LNCAP (cell line): ENCODE measurements around the gene TGFBR2.

ENCODE experiments used
- CTCF ChIP-seq: fragments of 450-650 bp; IDR thresholded peaks from 2 replicates; pipeline ENCODE4 v1.5.1; 2017; ENCODE audit warnings: mild to moderate bottlenecking

Gene TGFBR2

GRCh38 chr3:30694148-30694547, 87.7 kb downstream of the TGFBR2 start:
- no peak for TF ChIP-seq CTCF

GRCh38 chr3:30694668-30695067, 88.3 kb downstream of the TGFBR2 start:
- no peak for TF ChIP-seq CTCF

- TF ChIP-seq CTCF, result no peak
These were observed 89.1 kb downstream of the TGFBR2 start for GRCh38 chr3:30695302-30696061.

- no peak for TF ChIP-seq CTCF
These were observed 90.0 kb downstream of the TGFBR2 start for GRCh38 chr3:30696403-30696819.

- TF ChIP-seq CTCF, result no peak
These were observed 90.5 kb downstream of the TGFBR2 start for GRCh38 chr3:30696896-30697295.

- TF ChIP-seq CTCF, result no peak
These were observed 92.1 kb downstream of the TGFBR2 start for GRCh38 chr3:30698549-30698948.

GRCh38 chr3:30699927-30700326, 93.5 kb downstream of the TGFBR2 start:
- no peak for TF ChIP-seq CTCF
